Fibroblast of pulmonary artery (primary cell): ENCODE measurements around the gene CA9.

Experiments
- DNase-seq: peaks from one replicate; pipeline ENCODE4 v3.0.0-alpha.2; 2010; ENCODE audit warnings: low read depth
- H3K4me3 ChIP-seq: replicated peaks from 2 replicates; pipeline ENCODE4 v1.5.1; 2011; ENCODE audit warnings: low read depth, mild to moderate bottlenecking, control low read depth, low read length, moderate library complexity
- TF ChIP-seq, protein P1 (sequence below): IDR thresholded peaks from 2 replicates; pipeline ENCODE4 v1.5.1; 2011; ENCODE audit warnings: mild to moderate bottlenecking, control low read depth, low read length, inconsistent platforms; ENCODE audit errors: missing control alignments

The CA9 gene

GRCh38 chr9:35729101-35729500 is 55.4 kb downstream of the CA9 start:
- DNase-seq, result no peak
- TF ChIP-seq, protein P1, sequence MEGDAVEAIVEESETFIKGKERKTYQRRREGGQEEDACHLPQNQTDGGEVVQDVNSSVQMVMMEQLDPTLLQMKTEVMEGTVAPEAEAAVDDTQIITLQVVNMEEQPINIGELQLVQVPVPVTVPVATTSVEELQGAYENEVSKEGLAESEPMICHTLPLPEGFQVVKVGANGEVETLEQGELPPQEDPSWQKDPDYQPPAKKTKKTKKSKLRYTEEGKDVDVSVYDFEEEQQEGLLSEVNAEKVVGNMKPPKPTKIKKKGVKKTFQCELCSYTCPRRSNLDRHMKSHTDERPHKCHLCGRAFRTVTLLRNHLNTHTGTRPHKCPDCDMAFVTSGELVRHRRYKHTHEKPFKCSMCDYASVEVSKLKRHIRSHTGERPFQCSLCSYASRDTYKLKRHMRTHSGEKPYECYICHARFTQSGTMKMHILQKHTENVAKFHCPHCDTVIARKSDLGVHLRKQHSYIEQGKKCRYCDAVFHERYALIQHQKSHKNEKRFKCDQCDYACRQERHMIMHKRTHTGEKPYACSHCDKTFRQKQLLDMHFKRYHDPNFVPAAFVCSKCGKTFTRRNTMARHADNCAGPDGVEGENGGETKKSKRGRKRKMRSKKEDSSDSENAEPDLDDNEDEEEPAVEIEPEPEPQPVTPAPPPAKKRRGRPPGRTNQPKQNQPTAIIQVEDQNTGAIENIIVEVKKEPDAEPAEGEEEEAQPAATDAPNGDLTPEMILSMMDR, result no peak
- H3K4me3 ChIP-seq, result peak overlapping the region; percentile 92

- peak overlapping the region; percentile 92 for H3K4me3 ChIP-seq
- DNase-seq, result peak; percentile 79
- TF ChIP-seq, protein P1, result peak; percentile 77
Measured at GRCh38 chr9:35729700-35730485, 56.2 kb downstream of the CA9 start.

GRCh38 chr9:35730486-35730854 is 56.7 kb downstream of the CA9 start:
- peak overlapping the region; percentile 92 for H3K4me3 ChIP-seq
- DNase-seq, result no peak

More at GRCh38 chr9:35730486-35730854, 56.7 kb downstream of the CA9 start:
- TF ChIP-seq, protein P1, result no peak
